GM12873 (cell line): ENCODE data around the gene PROC.

ENCODE experiments used
- CTCF ChIP-seq: IDR thresholded peaks from 2 replicates; pipeline ENCODE4 v1.5.1; 2012; ENCODE audit warnings: low read depth, mild to moderate bottlenecking, moderate library complexity, low read length, control low read depth; ENCODE audit not compliant: insufficient read depth; ENCODE audit errors: missing control alignments

Gene PROC

GRCh38 chr2:127411653-127412369 is 6.4 kb upstream of the PROC start:
- TF ChIP-seq CTCF, result no peak

- no peak for TF ChIP-seq CTCF
Observed at GRCh38 chr2:127413200-127413599, 5.0 kb upstream of the PROC start.

- TF ChIP-seq CTCF, result no peak
Observed at GRCh38 chr2:127413782-127414637, 4.2 kb upstream of the PROC start.

GRCh38 chr2:127414638-127415592 is 3.3 kb upstream of the PROC start:
- no peak for TF ChIP-seq CTCF

GRCh38 chr2:127415593-127416505 is 2.4 kb upstream of the PROC start:
- peak; percentile 80 for TF ChIP-seq CTCF

GRCh38 chr2:127416506-127417001 is 1.7 kb upstream of the PROC start:
- no peak for TF ChIP-seq CTCF
